Esophagus squamous epithelium (tissue), 5 donors: ENCODE data around the gene LHB. TPM values are rescaled to one million over a fixed set of nuclear protein-coding genes. Genes with fewer than 3 reads are reported as not detected.

Experiments used
- DNase-seq: peaks from one replicate; lab custom pipeline; 2025; lab: John Stamatoyannopoulos, UW
- H3K27ac ChIP-seq, 4 donors: fragments of 200-600 bp; sonication (generic); one replicate each; pipeline ENCODE4 v1.5.1; 2016 to 2019; ENCODE audit warnings: mild to moderate bottlenecking in 1 of 4
- H3K27me3 ChIP-seq, 4 donors: fragments of 200-600 bp; sonication (generic); 1 replicate in 3 of 4; 2 replicates in 1 of 4; pipeline versions ENCODE4 v1.5.1 to v1.6.0; 2017 to 2021; ENCODE audit warnings: antibody characterized with exemption in 1 of 4
- H3K36me3 ChIP-seq, 3 donors: fragments of 200-600 bp; sonication (generic); one replicate each; pipeline ENCODE4 v1.5.1; 2016 to 2019
- H3K4me1 ChIP-seq, 3 donors: fragments of 200-600 bp; sonication (generic); one replicate each; pipeline ENCODE4 v1.5.1; 2017 to 2019
- H3K4me3 ChIP-seq, 4 donors: fragments of 200-600 bp; sonication (generic); 1 replicate in 3 of 4; 2 replicates in 1 of 4; pipeline ENCODE4 v1.5.1; 2016 to 2019; ENCODE audit warnings: mild to moderate bottlenecking in 2 of 4, moderate library complexity in 1 of 4
- H3K9me3 ChIP-seq, 3 donors: fragments of 200-600 bp; sonication (generic); one replicate each; pipeline ENCODE4 v1.5.1; 2016 to 2019
- POLR2A ChIP-seq, 4 donors: fragments of 450-650 bp; IDR thresholded peaks; one replicate each; pipeline ENCODE4 v1.6.1; 2017; ENCODE audit warnings: antibody characterized with exemption in 4 of 4, mild to moderate bottlenecking in 4 of 4, moderate library complexity in 3 of 4
- WGBS, 2 donors: methylation state at CpG; one replicate each; pipeline ENCODE4 v1.1.5; 2018; 5-methylcytosine and 5-hydroxymethylcytosine counted together
- intact Hi-C: fragments of 100-400 bp; cut with DNase I; formaldehyde crosslinking; loops from one replicate; pipeline ENCODE4 v1.15.0; 2022
- total RNA-seq, 4 donors: library from RNA; depleted of rRNA; stranded (reverse); fragments of >200 nt; gene quantifications; one replicate each; pipeline ENCODE4 v1.1.0, GENCODE V29; 2016
- TF ChIP-seq, protein P1 (sequence below), 6 experiments: fragments of 450-650 bp in 4 of 6; fragments of 200-600 bp in 2 of 6; sonication (generic) in 2 of 6; IDR thresholded peaks; one replicate each; pipeline ENCODE4 v1.5.1; 2016 to 2019; ENCODE audit warnings: antibody characterized with exemption in 6 of 6, mild to moderate bottlenecking in 4 of 6, moderate library complexity in 4 of 6
- donor health status: DM: yes; HTN: yes; CAD: no.

LHB gene
- total RNA-seq, 4 donors from 2014 or later: not detected

DNA sequence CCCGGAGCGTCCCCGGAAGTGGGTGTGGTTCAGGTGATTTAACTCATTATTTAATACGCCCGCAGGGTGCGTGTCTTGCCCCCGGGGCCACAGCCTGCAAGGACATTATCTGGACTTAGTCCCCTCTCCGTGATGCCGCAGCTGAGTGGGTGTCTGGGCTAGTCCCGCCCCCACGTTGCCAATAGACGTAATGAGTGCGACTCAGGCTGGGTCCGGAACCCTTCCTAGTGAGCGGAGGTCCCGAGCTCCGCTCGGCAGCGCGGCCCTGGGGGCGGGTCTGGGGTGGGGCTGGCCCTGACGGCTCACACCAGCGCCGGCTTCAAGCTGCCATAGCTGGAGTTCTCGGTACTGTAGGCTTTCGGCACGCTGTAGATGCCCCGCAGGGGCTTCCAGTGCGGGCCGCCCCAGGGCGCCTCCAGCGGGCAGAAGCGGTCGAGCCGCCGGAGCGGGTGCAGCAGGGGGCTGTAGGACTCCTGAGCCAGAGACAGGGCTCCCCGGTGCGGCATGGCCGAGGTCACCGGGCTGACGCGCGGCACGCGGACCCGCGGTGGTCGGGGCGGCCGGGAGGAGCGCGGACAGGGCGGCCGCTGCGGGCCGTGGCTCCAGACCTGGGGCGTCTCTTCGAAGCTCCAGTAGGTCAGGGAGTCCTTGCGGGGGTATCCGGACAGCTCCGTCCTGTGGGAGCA is 918 bp upstream of the LHB start:
- 0% methylated on average over 1 to 2 of the region's 62 CpGs for WGBS, 2 donors
- no peak for DNase-seq

DNA sequence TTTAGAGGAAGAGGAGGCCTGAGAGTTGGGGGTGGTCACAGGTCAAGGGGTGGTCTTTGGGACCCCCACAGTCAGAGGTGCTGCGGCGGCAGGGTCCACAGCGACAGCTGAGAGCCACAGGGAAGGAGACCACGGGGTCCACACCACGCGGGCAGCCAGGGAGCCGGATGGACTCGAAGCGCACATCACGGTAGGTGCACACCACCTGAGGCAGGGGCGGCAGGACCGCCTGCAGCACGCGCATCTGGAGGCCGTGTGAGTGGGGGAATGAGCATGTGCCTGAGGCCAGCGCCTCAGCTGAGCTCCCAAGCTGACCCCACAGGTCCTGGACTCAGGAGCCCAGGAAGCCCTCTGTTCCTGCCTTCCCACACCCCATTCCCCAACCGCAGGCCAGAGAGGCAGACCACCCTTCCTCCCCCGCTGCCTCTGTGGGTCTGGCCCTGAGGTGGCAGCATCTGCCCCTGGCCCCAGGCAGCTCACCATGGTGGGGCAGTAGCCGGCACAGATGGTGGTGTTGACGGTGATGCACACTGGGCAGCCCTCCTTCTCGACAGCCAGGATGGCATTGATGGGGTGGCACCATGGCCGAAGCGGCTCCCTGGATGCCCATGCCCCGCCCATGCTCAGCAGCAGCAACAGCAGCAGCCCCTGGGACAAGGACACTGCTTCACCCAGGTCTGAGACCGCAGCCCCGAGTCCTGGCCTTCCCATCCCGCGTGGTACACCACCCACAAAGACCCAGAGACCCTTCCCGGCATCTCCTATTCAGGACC is 638 bp downstream of the LHB start:
- no peak for TF ChIP-seq POLR2A (IDR thresholded peaks at IDR 0.05)
- TF ChIP-seq, protein P1, sequence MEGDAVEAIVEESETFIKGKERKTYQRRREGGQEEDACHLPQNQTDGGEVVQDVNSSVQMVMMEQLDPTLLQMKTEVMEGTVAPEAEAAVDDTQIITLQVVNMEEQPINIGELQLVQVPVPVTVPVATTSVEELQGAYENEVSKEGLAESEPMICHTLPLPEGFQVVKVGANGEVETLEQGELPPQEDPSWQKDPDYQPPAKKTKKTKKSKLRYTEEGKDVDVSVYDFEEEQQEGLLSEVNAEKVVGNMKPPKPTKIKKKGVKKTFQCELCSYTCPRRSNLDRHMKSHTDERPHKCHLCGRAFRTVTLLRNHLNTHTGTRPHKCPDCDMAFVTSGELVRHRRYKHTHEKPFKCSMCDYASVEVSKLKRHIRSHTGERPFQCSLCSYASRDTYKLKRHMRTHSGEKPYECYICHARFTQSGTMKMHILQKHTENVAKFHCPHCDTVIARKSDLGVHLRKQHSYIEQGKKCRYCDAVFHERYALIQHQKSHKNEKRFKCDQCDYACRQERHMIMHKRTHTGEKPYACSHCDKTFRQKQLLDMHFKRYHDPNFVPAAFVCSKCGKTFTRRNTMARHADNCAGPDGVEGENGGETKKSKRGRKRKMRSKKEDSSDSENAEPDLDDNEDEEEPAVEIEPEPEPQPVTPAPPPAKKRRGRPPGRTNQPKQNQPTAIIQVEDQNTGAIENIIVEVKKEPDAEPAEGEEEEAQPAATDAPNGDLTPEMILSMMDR (IDR thresholded peaks at IDR 0.05): no peak
- Histone ChIP-seq H3K4me3 (no peak overlapping the region), H3K9me3 (no peaks in the 10 kb centered on the region), H3K36me3 (peaks cover 4 to 57% (median 5%) of the 10 kb centered on the region in 3 donors), H3K27ac (no peak overlapping the region), H3K27me3 (peaks cover 0 to 38% (median 0%) of the 10 kb centered on the region in 4 donors), H3K4me1 (peaks cover 0 to 35% (median 20%) of the 10 kb centered on the region in 3 donors)
- WGBS, 2 donors: 40 to 92% methylated on average over 2 to 11 of the region's 29 CpGs
- intact Hi-C loops: no loop called here
- no peak for DNase-seq

More for the DNA sequence above, 918 bp upstream of the LHB start:
- peak overlapping the region; percentile 21 to 68 (median 48) for H3K4me3 ChIP-seq
- H3K27me3 ChIP-seq: peaks cover 0 to 38% (median 0%) of the 10 kb centered on the region in 4 donors
- H3K4me1 ChIP-seq: peaks cover 0 to 35% (median 20%) of the 10 kb centered on the region in 3 donors
- TF ChIP-seq, protein P1 (IDR thresholded peaks at IDR 0.05): peak in 4 of 6 experiments; percentile 26 to 47 (median 36)
- no peak for TF ChIP-seq POLR2A (IDR thresholded peaks at IDR 0.05)
- H3K36me3 ChIP-seq: peaks cover 0 to 41% (median 5%) of the 10 kb centered on the region in 3 donors
- intact Hi-C loops: no loop called here
- H3K27ac ChIP-seq: peak overlapping the region in 2 of 4 donors; percentile 5 to 23
- no peaks in the 10 kb centered on the region for H3K9me3 ChIP-seq

DNA sequence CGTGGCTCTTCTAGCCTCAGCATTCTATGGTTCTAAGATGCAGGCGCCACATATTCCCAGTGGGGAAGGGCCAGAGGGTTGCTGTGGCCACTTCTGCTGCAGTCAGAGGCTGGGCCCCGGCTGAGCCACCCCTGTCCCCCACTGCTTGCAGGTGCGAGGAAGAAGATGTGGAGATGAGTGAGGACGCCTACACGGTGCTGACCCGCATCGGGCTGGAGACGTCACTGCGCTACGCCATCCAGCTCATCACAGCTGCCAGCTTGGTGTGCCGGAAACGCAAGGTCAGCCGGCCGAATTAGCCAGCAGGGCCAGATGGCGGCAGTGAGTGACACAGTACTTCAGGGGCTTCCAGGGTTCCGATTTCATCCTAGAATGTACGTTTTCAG is 2.0 kb downstream of the LHB start:
- intact Hi-C loops: no loop called here
- peaks cover 13 to 71% (median 15%) of the 10 kb centered on the region in 3 donors for H3K36me3 ChIP-seq
- no peak for DNase-seq
- H3K9me3 ChIP-seq: no peaks in the 10 kb centered on the region
- TF ChIP-seq, protein P1 (IDR thresholded peaks at IDR 0.05): no peak
- TF ChIP-seq POLR2A (IDR thresholded peaks at IDR 0.05): no peak
- WGBS, 2 donors: 58 to 89% methylated on average over 2 to 10 of the region's 18 CpGs
- peaks cover 0 to 28% (median 20%) of the 10 kb centered on the region in 3 donors for H3K4me1 ChIP-seq
- H3K27me3 ChIP-seq: peaks cover 0 to 28% (median 0%) of the 10 kb centered on the region in 4 donors
- H3K27ac ChIP-seq: no peak overlapping the region
- no peak overlapping the region for H3K4me3 ChIP-seq

DNA sequence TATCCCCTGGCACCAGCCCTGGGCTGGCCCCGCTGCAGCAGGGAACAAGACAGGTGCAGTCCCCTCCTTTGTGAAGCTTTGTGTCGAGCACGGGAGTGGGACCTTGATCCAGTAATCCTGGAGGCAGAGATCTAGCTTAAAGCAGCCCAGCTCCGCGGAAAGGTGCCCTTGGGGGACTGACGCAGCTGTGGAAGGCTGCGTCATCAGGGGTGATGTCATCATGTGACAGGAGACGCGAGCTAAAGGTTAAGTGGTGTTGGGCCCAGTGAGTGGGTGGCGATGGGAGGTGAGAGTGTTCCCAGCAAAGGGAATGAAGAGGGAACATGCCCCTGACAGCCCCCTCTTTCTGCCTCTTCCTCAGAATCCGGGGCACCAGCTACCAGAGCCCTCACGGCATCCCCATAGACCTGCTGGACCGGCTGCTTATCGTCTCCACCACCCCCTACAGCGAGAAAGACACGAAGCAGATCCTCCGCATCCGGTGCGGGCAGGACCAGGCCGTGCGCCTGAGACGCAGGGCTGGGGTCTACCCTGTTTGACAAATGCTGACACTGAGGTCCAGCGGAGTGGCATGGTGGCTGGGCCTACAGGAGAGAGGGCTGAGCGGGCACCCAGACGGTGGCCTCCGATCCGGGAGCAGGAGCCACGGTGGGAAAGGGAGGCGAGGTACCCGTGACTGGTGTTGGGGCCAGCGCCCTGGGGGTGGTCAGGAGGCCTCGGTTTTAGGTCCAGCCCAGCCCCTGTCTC is 2.6 kb downstream of the LHB start:
- H3K9me3 ChIP-seq: no peaks in the 10 kb centered on the region
- WGBS, 2 donors: 86 to 92% methylated on average over 10 to 19 of the region's 32 CpGs
- peaks cover 0 to 22% (median 17%) of the 10 kb centered on the region in 3 donors for H3K4me1 ChIP-seq
- no peak for DNase-seq
- TF ChIP-seq, protein P1 (IDR thresholded peaks at IDR 0.05): no peak
- TF ChIP-seq POLR2A (IDR thresholded peaks at IDR 0.05): no peak
- intact Hi-C loops: no loop called here
- no peak overlapping the region for H3K27ac ChIP-seq
- H3K27me3 ChIP-seq: peaks cover 0 to 22% (median 0%) of the 10 kb centered on the region in 4 donors
- H3K4me3 ChIP-seq: no peak overlapping the region
- H3K36me3 ChIP-seq: peaks cover 15 to 76% (median 19%) of the 10 kb centered on the region in 3 donors
